Measurements from ENCODE around the gene FBN2.
A peak's percentile ranks its signal among the peaks of the same experiment; 100 is the strongest.

FBN2 gene

DNA sequence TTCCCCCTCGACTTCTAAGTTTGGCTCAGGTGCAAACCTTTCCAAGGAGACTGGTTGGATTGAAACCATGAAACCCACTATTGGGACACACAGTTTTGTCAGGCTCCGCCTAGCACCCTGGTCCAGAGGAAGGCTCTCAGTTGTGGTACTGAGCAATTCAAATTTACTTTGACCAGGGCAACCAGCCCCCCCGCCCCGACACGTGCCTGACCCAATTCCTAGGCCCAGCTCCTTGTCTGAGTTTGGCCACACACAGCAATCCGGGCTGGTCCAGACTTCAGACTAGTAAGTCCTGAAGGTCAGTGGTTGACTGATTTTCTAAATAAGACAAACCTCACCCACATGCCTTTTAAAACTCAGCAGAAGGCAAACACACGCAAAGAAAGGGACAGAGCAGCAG is 321.8 kb downstream of the FBN2 start:
- H3K36me3 ChIP-seq (ENCODE audit: insufficient read depth, low read length), result no peaks in the 10 kb centered on the region
- no peak overlapping the region for H3K27ac ChIP-seq (ENCODE audit: low read depth, low read length)
- H2AFZ ChIP-seq (ENCODE audit: low read length, unreplicated experiment), result no peak overlapping the region
- H3K79me2 ChIP-seq (ENCODE audit: control insufficient read depth, insufficient read depth, low read length, unreplicated experiment), result no peaks in the 10 kb centered on the region
- no peak overlapping the region for H3K4me3 ChIP-seq (ENCODE audit: low read depth, low read length)
- H3K27me3 ChIP-seq (ENCODE audit: insufficient read depth, low read length), result no peaks in the 10 kb centered on the region
- peaks cover 4% of the 10 kb centered on the region for H3K4me1 ChIP-seq (ENCODE audit: control insufficient read depth, insufficient read depth, low read length, unreplicated experiment)

DNA sequence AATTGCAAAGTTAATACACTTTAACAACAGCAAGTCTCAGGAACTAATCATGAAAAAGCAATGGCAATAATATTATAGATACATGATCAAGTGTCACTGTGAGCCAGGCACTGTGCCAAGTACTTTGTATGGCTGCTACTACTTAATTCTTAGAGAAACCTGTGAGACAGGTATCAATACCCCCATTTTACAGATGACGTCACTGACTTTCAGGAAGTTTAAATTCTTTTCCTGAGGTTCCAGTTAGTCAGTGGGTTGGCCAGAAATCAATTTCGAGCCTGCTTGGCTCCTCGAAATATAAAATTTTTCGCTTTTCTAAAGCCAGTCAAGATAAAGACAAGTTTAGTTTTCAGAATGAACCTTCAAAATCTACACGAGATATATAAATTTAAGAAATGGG is 324.2 kb downstream of the FBN2 start:
- no peaks in the 10 kb centered on the region for H3K79me2 ChIP-seq (ENCODE audit: control insufficient read depth, insufficient read depth, low read length, unreplicated experiment)
- H3K36me3 ChIP-seq (ENCODE audit: insufficient read depth, low read length), result no peaks in the 10 kb centered on the region
- no peak overlapping the region for H2AFZ ChIP-seq (ENCODE audit: low read length, unreplicated experiment)
- H3K27me3 ChIP-seq (ENCODE audit: insufficient read depth, low read length), result no peaks in the 10 kb centered on the region
- H3K4me3 ChIP-seq (ENCODE audit: low read depth, low read length), result no peak overlapping the region
- peaks cover 4% of the 10 kb centered on the region for H3K4me1 ChIP-seq (ENCODE audit: control insufficient read depth, insufficient read depth, low read length, unreplicated experiment)
- no peak overlapping the region for H3K27ac ChIP-seq (ENCODE audit: low read depth, low read length)

DNA sequence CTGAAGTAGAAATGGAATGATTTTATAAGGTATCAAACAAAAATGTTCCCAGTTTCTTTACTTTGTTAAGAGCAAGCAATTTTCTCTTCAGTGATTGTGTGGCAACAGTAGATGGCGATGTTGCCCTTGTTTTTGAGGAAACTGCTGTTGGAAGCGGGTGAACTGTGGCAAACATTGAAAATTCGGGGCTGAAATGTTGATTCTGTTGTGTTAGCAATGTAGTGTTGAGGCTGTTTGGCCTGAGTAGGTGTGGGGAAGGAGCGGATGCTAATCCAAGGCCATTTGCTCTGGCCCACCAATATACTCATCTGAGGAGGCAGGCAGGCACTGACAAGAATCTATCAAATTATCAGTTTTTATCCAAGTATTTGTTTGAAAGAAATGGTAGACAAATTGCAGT is 324.7 kb downstream of the FBN2 start:
- Histone ChIP-seq H3K36me3 (ENCODE audit: insufficient read depth, low read length) (no peaks in the 10 kb centered on the region), H3K79me2 (ENCODE audit: control insufficient read depth, insufficient read depth, low read length, unreplicated experiment) (no peaks in the 10 kb centered on the region), H3K4me1 (ENCODE audit: control insufficient read depth, insufficient read depth, low read length, unreplicated experiment) (peaks cover 4% of the 10 kb centered on the region), H3K4me3 (ENCODE audit: low read depth, low read length) (no peak overlapping the region), H3K27me3 (ENCODE audit: insufficient read depth, low read length) (no peaks in the 10 kb centered on the region), H2AFZ (ENCODE audit: low read length, unreplicated experiment) (peak overlapping the region; percentile 59), H3K27ac (ENCODE audit: low read depth, low read length) (no peak overlapping the region)

DNA sequence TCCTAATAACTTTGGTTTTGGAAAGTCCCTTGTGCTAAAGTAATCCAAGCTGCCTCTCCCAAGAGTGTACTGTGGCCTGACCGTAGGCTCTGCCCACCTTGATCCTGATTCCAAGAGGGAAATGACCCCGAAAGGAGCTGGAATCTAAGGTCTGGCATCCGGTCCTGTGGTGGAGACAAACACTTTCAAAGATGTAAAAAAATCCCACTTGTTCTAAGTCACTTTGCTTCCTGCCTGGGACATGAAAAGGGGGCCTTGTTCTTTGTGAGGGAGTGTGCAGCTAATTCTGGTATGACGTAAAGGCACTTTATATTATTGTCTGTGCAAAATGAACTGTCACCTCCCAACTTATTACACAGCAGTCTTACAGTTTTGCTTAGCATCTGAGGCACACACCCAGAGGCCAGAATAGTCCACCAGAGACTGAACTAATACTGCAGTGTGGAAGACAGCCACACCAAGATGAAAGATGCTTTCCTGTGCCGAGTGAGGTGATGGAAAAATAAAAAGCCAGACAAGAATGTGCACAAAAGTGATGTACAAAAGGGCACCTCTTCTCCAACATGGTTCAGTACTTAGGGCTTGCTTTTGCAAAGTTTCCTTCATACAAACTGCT is 325.7 kb downstream of the FBN2 start:
- H3K27me3 ChIP-seq (ENCODE audit: insufficient read depth, low read length), result no peaks in the 10 kb centered on the region
- H3K27ac ChIP-seq (ENCODE audit: low read depth, low read length), result no peak overlapping the region
- H2AFZ ChIP-seq (ENCODE audit: low read length, unreplicated experiment), result no peak overlapping the region
- no peaks in the 10 kb centered on the region for H3K79me2 ChIP-seq (ENCODE audit: control insufficient read depth, insufficient read depth, low read length, unreplicated experiment)
- no peak overlapping the region for H3K4me3 ChIP-seq (ENCODE audit: low read depth, low read length)
- peaks cover 4% of the 10 kb centered on the region for H3K4me1 ChIP-seq (ENCODE audit: control insufficient read depth, insufficient read depth, low read length, unreplicated experiment)
- no peaks in the 10 kb centered on the region for H3K36me3 ChIP-seq (ENCODE audit: insufficient read depth, low read length)

DNA sequence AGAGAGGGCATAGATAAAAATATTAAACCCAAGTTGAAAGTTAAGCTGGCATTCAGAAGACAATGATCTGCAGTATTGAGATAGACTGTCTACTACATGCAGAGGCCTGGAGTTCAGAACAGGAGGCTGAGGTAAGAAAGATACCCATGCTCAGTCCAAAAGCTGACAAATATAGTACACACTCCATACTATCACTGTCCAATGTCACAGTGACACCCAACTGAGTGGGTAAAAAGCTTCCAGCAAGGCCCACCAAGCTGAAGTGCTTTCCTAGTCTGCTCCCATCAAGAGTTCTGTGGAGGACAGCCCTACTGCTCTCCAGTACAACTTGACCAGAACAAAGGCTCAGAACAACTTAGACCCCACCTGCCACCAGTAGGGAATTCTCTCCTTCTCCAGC is 329.6 kb downstream of the FBN2 start:
- H3K27ac ChIP-seq (ENCODE audit: low read depth, low read length), result no peak overlapping the region
- H3K36me3 ChIP-seq (ENCODE audit: insufficient read depth, low read length), result no peaks in the 10 kb centered on the region
- H2AFZ ChIP-seq (ENCODE audit: low read length, unreplicated experiment), result no peak overlapping the region
- no peaks in the 10 kb centered on the region for H3K27me3 ChIP-seq (ENCODE audit: insufficient read depth, low read length)
- H3K79me2 ChIP-seq (ENCODE audit: control insufficient read depth, insufficient read depth, low read length, unreplicated experiment), result no peaks in the 10 kb centered on the region
- peaks cover 4% of the 10 kb centered on the region for H3K4me1 ChIP-seq (ENCODE audit: control insufficient read depth, insufficient read depth, low read length, unreplicated experiment)
- no peak overlapping the region for H3K4me3 ChIP-seq (ENCODE audit: low read depth, low read length)
